GM18520 (cell line): Measurements from ENCODE around the gene ABCD1.
"Not testable (repeated sequence)": the region's sequence is repeated elsewhere in the genome, so short reads cannot be mapped to it uniquely, and the experiment has no call there.

Experiments used
- ATAC-seq: cut with Tn5 transposase; IDR thresholded peaks from one replicate; pipeline ENCODE4 v1.9.1; 2021; ENCODE audit not compliant: unreplicated experiment

Gene ABCD1

DNA sequence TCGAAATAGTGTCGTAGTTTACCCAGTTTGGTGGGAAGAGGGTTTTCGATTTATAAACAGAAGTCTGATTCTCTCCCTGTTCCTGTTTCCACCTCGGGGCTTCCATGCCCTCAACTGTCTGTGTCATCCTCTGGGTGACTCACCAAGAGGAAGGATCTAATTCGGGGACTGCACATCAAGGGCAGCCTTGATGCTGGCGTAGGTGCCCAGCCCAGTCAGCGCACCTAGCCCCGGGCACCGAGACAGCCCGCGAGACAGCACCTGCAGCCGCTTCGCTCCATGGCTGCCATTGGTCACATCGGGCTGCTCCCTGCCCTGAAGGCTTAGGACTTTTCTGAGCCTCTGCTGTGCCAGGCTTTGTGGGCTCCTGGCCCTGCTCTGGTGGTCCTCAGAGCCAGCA, 7.7 kb downstream of the ABCD1 start:
- ATAC-seq, result no peak

DNA sequence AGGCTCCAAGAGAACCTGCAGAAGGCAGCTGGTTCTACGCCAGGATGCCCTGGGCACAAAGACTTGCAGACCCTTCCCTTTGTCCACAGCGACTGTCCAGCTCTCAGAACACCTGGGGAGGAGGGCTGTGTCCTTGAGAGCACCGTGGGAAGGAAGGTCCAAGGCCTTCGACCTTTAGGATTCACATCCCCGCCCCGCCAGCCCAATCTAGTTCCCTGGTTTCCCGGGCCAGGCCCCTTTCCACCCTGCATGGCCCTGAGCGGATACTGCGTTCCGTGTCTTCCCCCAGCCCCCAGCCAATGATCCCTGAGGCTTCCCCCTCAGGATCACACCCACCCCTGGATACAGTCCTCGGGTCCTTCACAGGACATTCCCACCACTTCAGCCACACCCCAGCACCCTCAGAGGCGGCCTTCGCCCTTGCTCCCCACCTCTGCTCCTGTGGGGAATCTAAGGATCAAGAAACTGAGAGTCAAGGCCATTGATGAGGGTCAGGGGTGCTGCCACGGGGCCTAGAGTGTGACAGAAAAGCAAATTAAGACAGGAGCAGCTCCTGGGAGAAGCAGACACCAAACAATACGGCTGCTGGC, 9.1 kb downstream of the ABCD1 start:
- no peak for ATAC-seq

DNA sequence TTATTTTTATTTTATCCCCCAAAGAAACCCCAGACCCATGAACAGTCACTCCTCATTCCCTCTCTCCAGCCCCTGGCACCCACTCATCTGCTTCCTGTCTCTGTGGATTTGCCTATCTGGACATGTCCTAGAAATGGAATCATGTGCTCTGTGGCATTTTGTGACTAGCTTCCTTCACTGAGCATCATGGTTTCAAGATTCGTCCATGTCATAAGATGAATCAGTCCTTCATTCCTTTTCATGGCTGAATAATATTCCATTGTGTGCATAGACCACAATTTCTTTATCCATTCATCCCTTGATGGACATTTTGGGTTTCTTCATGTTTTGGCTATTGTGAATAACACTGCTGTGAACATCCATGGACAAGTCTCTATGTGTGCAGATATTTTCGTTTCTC, 10.2 kb downstream of the ABCD1 start:
- no peak for ATAC-seq

DNA sequence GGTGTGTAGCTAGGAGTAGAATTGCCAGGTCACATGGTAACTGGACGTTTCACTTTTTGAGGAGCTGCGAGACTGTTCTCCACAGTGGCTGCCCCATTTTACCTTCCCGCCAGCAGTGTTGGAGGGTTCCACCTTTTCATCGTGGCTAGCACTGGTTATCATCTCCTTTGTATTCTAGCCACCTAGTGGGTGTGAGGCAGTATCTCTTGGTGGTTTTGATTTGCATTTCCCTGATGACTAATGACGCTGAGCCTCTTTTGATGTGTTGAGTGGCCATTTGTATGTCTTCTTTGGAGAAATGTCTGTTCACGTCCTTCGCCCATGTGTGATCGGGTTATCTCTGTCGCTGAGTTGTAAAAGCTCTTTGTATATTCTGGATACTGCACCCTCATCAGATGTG, 10.6 kb downstream of the ABCD1 start:
- no peak for ATAC-seq

DNA sequence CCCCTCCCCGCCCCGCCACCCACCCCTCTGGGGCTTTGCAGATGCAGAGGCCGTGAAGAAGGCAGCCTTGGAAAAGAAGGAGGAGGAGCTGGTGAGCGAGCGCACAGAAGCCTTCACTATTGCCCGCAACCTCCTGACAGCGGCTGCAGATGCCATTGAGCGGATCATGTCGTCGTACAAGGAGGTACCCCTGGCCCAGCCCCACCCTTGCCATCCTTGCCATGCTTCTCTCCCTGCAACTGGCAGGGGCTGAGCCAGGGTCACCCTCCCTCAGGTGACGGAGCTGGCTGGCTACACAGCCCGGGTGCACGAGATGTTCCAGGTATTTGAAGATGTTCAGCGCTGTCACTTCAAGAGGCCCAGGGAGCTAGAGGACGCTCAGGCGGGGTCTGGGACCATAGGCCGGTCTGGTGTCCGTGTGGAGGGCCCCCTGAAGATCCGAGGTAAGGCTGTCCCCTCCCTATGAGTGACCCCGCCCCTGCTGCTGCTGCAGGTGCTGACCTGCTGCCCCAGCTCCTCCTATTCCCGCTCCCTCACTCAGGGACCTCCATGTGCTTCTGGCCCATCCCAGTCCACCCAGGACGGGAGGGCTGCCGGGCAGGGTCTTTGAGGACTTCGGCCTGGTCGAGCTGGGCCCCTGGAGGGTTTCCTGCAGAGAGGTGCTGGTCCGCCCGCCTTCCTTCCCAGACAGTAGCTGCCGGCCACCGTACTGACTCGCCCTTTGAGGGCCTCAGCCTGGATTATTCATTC, 11.6 kb downstream of the ABCD1 start:
- no peak for ATAC-seq

DNA sequence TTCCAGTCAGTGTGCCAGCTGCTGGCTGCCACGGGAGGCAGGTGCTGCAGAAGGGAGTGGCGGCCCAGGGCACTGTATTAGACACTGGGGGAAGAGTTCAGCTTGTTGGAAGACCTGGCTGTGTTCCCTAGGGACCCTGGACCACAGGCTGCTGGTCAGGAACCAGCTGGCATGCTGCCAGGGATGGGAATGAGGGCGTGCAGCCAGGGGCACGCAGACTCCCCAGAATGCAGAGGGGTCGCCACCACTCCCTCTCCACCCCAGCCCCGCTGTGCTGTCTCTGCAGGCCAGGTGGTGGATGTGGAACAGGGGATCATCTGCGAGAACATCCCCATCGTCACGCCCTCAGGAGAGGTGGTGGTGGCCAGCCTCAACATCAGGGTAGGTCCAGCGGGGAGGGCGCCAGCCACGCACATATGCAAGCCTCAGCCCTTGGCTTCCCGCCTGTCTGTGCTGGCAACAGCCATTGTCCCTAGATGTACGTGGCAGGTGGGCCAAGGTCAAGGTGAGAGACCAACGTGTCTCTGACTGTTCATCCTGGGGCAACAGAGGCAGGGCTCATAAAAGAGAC, 12.3 kb downstream of the ABCD1 start:
- ATAC-seq, result no peak

DNA sequence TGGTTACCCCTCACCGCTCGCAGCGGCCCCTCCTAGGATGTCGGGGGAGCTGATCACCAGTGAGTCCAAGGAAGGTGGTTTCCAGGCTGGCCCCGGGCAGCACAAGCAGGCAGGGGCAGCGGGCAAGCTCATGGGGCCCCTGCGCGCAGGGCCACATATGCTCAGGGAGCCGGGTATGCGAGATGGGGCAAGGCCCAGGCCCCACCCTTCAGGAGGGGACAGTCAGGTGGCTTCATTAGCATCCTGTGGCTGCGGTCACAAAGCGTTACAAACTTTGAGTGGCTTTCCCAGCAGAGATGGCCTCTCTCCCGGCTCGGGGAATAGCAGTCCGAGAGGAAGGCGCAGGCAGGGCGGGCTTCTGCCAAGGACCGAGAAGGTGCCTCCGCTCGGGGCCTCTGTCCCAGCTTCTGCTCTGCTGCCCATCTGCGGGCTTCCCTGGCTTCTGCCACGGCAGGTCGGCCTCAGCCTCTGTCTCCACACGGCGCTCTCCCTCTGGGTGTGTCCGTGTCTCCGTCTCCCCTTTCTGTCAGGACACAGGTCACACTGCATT, 13.5 kb downstream of the ABCD1 start:
- no peak for ATAC-seq

DNA sequence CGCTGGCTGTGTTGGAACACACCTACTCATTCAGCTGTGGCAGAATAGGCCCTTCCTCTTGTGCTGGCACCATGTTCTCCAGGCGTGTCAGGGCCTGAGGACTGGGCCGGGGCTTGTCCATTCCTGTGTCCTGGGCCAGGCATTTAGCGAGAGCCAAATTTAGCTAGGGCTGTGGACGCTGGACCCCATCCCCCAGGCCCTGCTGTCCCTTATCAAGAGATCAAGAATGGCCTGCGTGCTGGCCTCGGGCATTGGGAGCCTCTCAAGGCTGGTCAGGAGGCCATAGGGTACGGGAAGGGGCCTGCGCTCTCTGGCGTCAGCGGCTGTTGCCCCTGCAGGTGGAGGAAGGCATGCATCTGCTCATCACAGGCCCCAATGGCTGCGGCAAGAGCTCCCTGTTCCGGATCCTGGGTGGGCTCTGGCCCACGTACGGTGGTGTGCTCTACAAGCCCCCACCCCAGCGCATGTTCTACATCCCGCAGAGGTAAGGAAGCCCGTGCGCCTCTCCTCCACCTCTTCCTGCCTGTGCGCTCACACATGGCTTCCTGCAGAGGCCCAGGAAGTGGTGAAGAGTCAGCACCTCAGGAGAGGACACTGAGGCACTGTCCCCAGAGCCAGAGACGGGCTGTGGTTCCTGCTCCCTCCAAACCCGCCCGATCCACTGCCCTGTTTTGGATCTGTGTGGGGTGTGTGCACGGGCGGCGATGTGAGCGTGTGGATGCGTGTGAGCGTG, 15.3 kb downstream of the ABCD1 start:
- ATAC-seq, result no peak

DNA sequence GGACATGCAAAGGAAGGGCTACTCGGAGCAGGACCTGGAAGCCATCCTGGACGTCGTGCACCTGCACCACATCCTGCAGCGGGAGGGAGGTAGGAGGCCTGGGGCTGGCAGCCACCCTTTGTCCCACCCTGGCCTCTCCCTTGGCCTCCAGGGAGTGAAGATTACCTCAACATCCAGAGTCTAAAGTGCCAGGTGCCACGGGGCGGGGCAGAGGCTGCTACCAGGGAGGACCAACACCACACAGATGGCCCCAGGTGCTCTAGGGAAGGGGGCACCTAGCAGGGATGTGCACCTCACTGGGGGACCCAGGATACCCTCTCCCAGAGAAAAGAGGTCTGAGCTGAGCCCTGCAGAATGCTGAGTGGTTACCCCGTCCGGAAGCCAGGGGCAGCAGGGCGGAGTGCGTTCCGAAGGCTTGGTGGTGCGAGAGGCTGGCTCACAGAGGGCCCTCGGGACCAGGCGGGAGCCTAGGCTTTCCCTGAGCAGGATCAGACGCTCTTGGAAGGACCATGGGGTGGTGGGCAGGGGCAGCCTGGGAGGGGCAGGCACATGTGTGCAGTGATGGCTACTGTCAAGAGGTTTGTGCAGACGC, 16.1 kb downstream of the ABCD1 start:
- ATAC-seq, result no peak

DNA sequence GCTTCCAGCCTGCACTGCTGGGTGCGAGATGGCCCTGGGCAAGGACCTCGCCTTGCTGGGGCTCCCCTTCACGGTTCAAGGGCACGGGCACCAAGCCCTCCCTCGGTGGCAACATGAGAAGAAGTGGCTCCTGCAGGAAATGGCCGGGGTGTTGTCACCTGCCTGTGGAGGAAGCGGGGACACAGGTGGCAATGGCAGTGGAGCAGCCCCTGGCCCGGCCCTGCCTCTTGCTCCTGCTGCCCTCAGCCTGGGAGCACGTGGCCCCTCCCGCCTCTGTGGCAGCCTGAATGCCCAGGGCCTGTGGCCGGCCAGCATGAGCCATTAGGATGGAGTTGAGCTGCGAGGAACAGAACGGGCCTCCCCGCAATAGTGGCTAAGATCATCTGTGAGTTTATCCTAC, 16.8 kb downstream of the ABCD1 start:
- no peak for ATAC-seq

DNA sequence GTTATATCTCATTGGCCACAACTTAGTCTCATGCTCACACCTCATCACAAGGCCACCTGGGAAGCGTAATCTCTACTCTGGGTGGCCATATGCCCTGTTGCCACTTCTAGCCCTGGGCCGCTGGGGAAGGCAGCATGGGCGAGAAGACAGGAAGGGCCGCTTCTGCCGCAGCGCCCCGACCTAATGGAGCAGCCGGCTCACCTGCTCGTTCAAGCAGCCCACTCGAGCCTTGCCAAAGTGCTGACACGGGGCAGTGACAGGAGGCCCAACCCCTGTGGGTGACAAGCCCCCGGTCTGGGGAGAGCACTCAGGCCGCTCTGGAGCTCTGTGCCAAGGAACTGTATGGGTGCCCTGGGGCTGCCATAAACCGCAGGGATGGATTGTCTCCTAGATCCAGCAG, 17.5 kb downstream of the ABCD1 start:
- not testable (repeated sequence) for ATAC-seq

DNA sequence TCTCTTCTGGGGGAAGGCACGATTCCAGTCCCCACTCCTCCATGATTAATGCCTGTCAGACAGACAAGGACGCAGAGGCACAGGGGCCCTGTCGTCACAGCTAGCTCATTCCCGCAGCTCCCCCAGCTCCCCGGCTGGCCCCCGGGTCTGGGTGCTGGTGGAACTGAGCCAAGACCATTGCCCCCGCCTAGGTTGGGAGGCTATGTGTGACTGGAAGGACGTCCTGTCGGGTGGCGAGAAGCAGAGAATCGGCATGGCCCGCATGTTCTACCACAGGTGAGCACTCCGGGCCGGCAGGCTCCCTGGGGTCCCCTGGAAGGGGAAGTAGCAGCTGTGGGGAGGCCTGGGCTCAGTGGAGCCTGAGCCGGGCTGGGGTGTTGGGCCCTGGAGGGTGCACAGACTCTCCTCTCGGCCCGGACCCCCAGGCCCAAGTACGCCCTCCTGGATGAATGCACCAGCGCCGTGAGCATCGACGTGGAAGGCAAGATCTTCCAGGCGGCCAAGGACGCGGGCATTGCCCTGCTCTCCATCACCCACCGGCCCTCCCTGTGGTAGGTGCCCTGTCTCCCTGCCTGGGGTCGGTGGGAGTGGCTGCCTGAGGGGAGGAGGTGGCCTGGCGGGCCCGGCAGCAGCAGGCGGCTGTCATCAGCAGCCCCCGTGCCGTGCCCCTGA, 18.3 kb downstream of the ABCD1 start:
- not testable (repeated sequence) for ATAC-seq

DNA sequence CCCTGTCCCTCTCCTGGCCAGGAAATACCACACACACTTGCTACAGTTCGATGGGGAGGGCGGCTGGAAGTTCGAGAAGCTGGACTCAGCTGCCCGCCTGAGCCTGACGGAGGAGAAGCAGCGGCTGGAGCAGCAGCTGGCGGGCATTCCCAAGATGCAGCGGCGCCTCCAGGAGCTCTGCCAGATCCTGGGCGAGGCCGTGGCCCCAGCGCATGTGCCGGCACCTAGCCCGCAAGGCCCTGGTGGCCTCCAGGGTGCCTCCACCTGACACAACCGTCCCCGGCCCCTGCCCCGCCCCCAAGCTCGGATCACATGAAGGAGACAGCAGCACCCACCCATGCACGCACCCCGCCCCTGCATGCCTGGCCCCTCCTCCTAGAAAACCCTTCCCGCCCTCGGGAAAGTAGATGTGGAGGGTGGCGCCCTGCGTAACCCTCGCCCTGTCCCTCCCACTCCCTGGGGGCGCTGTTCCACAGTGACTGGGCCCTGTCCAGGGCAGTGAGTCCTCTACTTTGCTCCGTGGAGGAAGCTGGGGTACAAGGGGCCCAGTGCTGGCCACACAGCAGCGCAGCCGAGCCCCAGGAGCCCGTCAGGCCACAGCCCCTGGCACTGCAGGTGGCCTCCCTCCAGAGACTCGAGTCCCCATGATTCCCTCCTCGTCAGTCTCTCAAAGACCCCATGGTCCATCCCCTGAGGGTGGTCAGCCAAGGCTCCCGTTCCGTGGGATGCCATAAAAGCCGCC, 19.0 kb downstream of the ABCD1 start:
- ATAC-seq, result not testable (repeated sequence)

DNA sequence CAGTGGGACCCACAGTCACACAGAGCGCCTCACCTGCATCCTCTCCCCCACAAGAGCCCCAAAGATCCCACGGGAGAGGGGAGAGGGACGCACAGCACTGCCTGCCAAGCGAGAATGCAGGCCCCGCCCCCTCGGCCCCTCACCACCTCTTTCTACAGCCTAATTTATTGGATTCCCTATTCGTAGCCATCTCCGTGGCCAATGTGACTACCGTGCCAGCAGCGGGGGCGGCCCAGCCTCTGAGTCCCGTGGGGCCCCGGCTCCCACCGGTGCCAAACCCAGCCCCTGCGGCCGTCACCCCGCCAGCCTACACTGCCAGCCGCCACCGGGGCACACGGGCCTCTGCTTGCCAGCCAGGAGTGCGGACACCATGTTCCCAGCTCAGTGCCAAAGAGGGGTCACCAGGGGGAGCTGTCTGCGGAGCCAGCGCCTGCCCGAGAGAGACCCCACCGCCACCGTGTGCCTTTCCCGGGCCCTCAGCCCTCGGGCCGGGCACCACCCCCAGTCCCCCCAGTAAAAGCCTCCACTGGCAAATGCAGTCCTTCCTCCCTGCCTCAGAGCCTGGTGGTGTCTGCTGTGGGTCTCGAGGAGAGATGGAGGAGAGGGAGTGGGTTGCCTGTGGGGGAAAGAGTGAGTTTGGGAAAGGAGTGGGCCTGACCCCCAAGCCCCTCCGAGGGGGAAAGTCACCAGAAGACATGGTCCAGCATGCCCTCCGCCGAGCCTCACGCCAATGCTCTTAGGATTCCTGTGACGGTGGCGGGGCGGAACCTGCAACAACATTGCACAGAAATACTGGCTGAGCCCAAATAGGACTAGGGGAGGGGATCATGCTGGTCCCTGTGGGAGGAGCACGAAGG, 19.8 kb downstream of the ABCD1 start:
- no peak for ATAC-seq

DNA sequence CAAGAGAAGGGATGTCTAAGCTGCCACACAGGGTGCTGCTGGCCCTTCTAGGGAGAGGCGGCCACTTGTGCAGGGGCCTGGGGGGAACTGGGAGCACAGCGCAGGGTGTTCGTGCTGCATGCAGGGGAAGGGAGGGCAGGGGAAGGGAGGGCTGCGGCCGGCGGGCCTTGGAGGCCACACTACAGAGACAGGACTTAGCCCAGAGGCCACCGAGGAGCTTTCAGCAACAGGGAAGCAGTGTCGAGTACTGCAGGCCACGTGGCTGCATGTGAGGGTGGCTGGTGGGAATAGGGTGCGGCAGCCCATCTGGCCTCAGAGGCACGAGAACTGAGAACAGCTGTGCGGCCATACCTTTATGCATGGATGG, 20.4 kb downstream of the ABCD1 start:
- not testable (repeated sequence) for ATAC-seq

DNA sequence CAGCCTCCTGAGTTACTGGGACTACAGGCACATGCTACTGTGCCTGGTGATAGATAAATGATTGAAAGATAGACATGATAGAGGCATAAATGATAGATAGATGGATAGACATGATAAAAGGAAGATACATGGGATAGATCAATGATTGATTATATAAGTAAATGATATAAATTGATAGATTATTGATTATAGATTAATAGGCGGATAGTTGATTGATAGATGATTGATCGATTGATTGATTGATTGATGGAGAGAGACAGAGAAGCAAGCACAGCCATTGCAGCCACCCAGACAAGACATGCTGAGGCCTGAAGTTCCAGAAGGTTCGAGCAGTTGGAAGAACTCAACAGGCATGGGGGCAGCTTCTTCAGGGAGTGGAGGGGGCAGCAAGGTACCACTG, 21.7 kb downstream of the ABCD1 start:
- no peak for ATAC-seq

DNA sequence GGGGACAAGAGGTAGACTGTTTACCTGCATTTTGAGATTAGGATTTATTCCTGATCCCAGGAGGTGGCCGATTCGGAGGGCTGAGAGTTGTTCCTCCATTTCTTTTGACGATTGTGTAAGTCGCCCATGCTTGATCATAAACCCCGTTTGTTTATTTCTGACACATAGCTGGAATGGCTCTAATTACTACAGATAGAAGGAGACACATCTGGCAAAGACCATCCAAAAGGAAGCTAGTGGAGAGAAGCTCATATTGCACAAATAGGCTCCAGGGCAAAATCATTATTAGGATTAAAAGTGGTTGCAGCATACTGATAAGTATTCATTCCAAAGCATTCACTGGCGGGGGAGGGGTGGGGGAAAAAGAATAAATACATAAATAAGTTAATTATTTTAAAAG, 22.3 kb downstream of the ABCD1 start:
- not testable (repeated sequence) for ATAC-seq

DNA sequence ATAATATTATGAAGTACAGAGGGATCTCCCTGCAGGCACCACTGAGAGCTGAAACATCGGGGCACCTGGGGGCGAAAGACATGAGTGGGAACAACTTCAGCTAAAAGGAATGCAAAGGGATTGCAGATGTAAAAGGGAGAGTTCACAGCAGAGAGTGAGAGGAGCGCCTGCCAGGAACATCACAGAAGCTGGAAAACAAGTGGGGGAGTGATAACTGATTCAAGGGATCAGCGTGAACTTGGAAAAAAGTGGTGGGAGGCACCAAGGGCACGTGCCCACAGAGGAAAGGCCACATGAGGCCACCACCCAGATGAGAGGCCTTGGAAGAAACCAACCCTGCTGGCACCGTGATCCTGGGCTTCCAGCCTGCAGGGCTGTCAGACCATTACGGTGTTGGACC, 24.4 kb downstream of the ABCD1 start:
- ATAC-seq, result not testable (repeated sequence)

DNA sequence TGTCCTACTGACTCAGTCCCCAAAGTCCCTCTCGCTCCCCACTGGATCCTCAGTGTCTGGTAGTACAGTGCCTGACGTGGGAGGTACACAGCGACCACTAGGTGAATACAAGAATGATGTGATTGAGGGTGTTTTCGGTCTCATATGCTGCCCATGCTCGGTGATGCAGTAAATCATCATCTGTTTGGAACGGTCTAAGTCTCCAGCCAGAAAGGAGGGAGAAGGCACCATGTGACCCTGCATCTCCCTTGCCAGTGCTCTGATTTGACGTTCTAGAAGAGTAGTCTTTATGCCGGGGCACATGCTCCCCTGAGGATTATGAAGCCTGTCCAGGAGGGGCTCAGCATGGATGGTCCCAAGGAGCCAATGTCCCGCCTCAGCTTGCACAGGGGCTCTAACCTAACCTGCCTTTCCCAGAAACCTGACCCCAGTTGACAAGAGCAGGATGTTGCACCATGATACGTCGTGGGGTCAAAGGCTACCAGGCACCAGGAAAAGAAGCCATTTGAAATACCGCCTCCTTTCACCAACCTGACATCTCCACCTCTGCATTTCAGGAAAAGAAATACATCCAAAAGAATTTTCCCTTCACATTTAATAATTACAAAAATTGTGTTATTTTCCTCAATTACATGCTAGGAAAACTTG, 25.6 kb downstream of the ABCD1 start:
- ATAC-seq, result no peak
